Measurements from ENCODE around the gene SERPINI1. TPM values are rescaled to one million over a fixed set of nuclear protein-coding genes. Genes with fewer than 3 reads are reported as not detected.

SERPINI1 gene, protein sequence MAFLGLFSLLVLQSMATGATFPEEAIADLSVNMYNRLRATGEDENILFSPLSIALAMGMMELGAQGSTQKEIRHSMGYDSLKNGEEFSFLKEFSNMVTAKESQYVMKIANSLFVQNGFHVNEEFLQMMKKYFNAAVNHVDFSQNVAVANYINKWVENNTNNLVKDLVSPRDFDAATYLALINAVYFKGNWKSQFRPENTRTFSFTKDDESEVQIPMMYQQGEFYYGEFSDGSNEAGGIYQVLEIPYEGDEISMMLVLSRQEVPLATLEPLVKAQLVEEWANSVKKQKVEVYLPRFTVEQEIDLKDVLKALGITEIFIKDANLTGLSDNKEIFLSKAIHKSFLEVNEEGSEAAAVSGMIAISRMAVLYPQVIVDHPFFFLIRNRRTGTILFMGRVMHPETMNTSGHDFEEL
- total RNA-seq: 3.3 and 4.8 TPM in 2 replicates

DNA sequence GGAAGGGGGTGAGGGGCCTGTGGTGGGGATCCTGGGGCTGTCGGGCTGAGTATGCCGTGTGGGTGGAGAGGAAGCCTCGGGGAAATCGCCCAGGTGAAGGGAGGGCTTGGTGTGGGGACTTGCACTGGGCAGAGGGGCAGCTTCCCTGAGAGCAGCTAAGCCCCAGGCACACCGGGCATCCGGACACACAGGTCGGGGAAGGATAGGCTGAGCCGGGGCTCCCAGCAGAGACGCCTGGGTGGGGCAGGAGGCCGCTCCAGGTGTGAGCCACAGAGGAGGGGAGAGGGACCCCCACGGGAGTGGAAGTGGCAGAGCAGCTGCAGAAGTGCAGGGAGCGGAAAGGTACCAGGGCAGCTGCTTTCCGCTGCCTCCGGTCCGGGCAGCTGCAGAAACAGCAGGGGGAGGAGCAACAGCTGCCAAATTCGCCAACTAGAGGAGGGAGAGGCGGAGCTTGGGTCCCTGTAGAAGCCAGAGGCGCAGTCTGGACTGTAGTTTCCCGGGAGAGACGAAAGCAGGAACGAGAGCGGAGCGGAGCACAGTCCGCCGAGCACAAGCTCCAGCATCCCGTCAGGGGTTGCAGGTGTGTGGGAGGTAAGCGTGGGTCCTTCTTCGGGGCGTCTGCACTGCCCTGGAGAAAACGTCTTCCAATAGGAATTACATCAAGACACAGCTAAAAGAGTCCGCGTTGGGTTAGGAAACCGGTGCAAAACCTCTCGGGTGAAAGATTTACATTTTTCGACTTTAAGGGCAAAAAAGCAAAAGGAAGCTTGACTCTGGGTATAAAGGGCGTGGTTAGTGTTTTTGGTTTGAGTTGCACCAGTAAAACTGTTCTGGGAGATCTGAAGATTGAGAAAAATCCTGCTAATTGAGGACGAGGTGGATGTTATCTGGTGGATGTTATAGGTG, at the start of gene SERPINI1:
Gene SERPINI1, plus strand, starts transcription at position 489 of the 906 bp plus-strand sequence. CDS start 53,408 bp downstream, outside the sequence.
- peak; percentile 92 for DNase-seq (ENCODE audit: low read depth)

DNA sequence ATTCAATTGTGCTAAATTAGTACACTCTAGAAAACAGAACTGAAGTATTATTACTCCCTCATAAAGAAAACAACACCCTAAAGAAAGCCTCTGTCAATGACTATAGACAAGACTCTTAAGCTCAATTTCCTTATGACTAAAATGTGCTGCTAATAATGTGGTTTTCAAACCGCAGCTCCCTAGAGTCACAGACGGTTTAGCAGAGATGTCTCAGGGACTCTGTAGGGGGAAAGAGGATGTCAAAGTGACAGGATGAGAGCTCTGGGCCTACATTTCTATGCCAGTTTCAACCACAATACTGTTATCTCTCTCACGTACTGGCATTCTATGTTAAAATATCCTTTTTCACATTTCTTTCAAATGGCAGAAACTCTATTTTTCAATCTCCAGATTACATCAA, 44.2 kb upstream of the SERPINI1 start:
- no peak for DNase-seq (ENCODE audit: low read depth)

DNA sequence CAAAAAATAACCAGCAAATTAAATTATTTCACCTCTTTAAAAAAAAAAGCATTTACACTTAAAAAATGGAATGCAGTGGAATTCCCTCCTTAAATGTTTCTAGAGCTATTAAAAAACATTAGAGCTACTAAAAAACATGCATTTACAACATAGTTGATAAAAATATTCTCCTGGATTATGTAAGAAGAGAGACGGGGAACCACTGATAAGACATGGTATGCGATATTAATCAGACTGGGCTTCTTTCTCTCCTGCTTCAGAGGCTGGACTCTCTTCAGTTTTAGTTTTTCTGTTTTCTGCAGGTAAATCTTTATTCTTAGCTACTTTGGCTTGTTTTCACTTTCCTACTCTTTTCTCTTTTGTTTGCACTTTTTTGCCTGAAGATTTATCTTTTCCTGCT, 41.4 kb upstream of the SERPINI1 start:
- no peak for DNase-seq (ENCODE audit: low read depth)

DNA sequence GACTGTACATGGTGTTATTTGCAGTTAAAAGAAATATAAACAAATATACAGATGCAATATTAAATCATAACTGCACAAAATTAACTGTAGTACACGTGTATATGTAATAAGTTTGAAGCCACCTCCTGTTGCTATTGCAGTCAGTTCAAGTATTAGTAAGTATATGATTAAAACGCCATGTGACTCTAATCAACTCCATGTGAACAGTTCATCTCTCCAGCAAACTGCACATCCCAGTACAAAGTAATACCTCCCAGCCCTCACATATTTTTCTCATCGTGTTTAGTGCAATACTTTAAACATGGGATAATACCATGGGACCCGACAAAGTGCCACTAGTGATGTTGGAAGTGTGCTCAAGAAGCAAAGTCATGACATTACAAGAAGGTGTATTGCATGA, 35.5 kb upstream of the SERPINI1 start:
- DNase-seq (ENCODE audit: low read depth): no peak

DNA sequence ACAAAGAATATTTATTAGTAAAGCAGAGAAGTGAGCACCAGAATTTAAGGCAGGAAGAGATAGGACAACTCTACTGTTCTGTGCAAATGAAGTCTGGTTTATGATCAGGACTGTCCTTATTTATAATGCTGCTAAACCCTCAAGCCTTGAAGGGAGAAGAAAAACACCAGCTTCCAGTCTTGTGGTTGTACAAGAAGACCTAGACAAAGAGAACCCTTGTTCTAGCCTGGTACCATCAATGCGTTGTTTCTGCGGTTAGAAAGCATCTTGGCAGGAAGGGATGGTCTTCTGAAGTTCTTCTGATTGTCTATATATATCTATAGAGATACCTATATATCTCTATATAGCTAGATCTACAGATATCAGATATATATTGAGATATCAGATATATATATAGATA, 34.6 kb upstream of the SERPINI1 start:
- DNase-seq (ENCODE audit: low read depth): no peak

DNA sequence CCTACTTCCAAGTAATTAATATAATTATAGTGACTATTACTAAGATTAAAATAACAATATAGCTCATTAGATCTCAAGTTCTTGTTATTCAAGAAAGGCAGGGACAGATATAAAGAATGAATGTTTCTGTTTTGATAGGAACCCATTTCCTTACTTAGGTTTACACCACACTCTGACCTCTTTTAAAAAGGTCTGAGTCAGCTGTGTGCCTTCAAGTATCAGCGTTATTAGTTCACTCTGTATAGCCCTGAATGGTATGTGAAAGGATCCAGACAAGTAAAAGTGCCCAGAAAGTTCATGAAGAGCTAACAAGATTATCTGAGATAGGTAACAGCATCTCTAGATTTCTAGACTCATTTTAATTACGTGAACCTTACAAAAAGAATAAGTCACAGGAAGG, 29.7 kb upstream of the SERPINI1 start:
- DNase-seq (ENCODE audit: low read depth): peak; percentile 69

DNA sequence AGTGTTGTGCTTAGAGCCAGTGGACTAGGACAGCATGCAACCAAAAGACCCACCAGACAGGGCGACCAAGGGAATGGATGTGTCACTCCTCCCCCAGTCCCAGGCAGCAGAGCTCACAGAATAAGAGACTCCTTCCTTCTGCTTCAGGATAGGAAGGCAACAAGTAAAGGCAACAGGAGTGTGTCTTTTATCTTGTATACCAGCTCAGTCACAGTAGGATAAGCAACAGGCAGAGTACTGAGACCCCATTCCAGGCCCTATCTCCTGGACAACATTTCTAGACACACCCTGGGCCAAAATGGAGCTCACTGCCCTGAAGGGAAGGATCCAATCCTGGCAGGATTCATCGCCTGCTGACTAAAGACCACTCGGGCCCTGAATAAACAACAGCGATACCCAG, 25.8 kb upstream of the SERPINI1 start:
- DNase-seq (ENCODE audit: low read depth): no peak

DNA sequence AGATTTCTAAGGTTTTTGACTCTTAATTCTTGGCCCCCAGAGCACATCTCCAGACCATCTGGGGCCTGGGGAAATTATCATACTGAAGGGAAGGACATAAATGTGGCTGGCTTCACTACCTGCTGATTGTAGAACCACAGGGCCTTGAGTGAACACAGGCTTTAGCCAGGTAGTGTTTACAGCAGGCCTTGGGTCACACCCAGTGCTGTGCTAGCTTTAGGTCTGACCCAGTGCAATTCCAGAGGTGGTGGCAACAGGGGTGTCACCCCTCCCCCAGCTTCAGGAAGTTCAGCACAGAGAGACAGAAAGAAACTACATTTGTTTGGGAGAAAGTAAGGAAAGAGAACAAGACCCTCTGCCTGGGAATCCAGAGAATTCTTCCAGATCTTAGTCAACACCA, 25.0 kb upstream of the SERPINI1 start:
- DNase-seq (ENCODE audit: low read depth): no peak

DNA sequence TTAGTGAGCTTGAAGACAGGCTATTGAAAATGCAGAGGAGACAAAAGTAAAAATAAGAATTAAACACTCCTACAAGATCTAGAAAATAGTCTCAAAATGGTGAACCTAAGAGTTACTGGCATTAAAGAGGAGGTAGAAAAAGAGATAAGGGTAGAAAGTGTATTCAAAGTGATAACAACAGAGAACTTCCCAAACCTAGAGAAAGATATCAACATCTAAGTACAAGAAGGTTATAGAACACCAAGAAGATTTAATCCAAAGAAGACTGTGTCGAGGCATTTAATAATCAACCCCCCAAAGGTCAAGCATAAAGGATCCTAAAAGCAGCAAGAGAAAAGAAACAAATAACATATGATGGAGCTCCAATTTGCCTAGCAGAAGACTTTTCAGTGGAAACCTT, 24.1 kb upstream of the SERPINI1 start:
- DNase-seq (ENCODE audit: low read depth): no peak

DNA sequence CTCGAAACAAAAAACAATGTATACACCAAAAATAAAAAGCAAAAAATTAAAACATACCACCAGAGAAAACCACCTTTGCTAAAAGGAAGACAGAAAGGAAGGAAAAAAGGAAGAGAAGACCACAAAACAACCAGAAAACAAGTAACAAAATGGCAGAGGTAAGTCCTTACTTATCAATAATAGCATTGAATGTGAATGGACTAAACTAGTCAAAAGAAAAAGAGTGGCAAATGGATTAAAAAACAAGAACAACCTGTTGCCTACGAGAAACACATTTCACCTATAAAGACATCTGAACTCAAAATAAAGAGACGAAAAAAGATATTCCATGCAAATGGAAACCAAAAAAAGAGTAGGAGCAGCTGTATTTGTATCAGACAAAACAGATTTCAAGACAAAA, 23.1 kb upstream of the SERPINI1 start:
- no peak for DNase-seq (ENCODE audit: low read depth)

DNA sequence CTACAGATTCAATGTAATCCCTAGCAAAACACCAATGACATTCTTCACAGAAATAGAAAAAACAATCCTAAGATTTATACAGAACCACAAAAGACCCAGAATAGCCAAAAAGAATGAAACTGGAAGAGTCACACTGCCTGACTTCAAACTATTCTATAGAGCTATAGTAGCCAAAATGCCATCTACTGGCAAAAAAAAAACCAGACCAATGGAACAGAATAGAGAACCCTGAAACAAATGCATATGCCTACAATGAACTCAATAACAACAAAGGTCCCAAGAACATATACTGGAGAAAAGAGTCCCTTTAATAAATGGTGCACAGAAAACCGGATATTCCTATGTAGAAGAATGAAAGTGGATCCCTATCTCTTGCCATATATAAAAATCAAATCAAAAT, 20.6 kb upstream of the SERPINI1 start:
- DNase-seq (ENCODE audit: low read depth): no peak

DNA sequence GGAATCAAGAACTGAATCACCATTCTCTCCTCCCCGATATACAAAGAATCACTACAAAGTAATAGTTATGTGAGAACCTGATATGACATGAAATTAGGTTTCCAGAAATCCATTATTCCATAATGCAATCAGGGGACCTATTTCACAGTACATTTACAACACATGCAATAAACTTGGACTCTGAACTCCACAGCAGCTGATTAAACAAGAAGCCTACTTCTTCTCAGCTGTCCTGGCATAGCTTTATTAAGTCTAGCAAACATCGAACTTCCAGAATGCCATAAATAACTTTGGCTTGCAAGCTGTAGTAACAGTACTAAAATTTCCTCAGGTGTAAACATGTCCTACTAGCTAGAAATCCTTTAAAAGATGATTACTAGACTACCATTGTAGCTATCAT, 18.6 kb upstream of the SERPINI1 start:
- peak; percentile 13 for DNase-seq (ENCODE audit: low read depth)

DNA sequence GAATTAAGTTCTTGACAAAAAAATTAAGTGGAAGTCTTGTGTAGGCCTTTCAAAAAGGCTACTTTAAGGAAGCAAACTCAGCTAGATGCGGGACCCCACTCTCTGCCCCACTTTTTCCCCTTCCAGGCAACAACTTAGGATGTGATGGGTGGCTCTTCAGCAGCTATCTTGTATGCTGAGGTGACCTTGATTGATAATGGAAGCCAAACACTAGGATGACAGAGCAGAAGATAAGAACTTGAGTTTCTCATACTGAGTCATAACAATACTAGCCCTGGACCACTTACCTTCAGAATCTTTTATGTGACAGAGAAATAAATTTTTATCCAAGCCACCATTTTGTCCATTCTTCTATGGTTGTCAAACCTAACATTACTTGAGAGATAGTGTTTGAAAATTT, 16.9 kb upstream of the SERPINI1 start:
- no peak for DNase-seq (ENCODE audit: low read depth)

DNA sequence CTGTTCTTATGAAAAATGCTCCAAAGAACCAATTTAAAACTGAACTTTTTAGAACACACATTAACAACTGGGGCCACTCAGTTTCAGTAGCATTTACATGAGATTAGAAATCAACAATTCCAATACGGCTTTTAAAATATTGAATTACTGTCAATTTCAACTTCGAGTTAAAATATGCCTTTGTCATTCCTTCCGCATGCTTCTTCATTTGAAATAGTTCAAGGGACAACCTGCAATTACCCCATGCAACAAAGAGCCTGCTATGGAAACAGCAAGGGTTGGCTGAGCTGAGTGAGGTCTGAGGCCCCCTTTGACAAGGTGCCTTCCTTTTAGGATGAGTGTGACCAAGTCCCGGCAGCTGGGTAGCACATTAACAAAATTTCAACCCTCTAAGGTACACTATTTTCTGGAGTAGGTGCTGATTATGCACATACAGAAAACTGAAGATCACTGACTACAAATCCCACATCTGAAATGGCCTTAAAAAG, 12.5 kb upstream of the SERPINI1 start:
- DNase-seq (ENCODE audit: low read depth): no peak

DNA sequence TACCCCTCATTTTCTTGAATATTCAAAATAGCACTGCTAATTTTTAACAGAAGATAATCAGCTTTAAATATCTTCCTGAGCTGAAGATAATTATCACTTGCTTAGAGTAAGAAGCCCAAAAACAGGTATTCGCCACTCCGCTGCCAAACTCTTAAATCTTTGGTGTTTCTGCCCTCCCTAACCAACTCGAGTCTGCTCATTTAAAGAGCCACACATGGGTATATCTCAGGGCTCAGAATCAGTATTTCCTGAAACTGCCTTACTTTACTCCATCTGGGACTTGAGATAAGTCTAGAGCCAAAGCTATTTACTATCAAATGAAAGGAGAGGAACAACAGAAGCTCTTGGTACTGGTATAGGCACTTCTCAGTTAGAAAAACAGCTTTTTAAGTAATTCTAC, 11.6 kb upstream of the SERPINI1 start:
- no peak for DNase-seq (ENCODE audit: low read depth)

DNA sequence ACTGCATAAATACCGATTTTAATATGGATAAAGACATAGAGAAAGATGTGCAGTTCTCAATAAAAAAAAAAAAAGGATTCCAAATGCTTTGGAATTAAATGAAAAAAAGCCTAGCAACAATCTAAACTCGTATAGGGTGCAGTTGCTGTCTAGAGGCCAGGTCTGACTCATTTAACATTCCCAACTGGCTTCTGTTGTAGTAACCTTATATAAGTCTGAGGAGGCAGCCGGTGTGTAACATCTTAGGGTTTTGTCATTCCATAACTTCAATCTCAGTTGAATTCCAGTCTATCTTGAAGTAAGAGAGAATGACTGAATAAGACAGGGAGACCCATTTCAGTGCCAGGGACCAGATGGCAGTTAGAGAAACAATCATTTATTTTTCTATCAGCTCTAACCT, 7.3 kb upstream of the SERPINI1 start:
- peak; percentile 34 for DNase-seq (ENCODE audit: low read depth)

DNA sequence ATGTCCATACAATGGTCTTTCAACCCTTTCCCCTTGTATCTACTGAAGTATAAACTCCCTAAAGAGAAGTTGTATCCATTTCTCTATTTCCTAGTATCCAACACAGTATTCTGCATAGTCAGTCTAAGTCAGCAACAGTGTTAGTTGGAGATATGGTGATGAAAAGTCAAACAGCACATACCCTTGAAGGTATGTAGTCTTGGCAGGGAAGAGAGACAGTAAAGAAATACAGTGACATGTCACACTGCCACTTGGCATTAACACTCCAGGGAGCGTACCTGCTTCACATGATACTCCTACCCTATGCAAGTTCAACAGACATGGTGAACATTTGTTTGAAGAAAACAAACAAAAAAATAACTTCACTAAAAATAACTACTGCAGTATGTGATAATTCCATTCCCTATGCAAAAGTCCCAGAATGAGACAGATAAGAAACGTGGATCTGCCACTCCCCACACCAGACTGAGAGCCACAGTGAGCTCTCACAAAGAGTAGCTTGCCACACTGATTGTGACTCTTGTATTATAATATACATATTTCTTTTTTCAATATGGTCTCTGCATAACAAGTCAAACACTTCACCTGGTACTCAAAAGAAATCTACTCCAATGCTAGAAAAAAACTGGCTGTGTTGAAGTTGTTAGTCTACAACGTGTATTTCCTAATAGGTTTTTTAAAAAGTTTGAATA, 6.7 kb upstream of the SERPINI1 start:
- DNase-seq (ENCODE audit: low read depth): no peak

DNA sequence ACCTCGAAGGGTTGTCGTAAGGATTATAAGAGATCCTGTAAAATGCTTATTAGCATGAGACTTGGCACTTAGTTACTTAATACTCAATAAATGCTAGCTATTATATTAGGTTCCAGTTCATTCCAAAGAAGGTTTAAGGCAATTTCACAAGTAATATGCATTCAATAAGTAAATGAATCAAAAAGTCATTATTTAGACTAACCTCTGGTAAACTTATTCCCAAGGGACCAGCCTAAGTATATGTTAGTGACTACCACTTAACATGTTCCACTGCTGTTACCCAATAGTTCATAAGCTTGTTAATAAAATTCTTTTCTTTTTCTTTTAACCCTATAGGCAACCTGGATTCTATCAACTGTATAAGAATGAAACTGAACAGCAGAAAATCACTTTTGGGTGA, 5.9 kb upstream of the SERPINI1 start:
- no peak for DNase-seq (ENCODE audit: low read depth)

DNA sequence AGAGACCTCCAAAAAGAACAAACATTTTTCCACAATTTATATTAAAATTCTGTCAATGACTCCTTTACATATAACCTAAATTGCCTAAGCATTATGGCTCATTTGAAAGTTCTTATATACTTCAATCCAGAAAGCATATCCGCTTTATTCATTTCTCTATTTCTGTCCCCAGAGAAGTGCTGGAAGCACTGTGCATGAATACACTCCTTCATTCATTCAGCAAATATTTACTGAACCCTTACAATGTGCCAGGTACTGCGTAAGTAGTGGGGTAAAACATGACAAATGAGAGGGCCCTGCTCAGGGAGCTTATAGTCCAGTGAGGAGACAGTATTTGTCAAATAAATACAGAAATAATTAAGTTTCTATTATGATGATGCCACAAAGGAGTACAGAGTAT, 4.1 kb upstream of the SERPINI1 start:
- DNase-seq (ENCODE audit: low read depth): no peak

DNA sequence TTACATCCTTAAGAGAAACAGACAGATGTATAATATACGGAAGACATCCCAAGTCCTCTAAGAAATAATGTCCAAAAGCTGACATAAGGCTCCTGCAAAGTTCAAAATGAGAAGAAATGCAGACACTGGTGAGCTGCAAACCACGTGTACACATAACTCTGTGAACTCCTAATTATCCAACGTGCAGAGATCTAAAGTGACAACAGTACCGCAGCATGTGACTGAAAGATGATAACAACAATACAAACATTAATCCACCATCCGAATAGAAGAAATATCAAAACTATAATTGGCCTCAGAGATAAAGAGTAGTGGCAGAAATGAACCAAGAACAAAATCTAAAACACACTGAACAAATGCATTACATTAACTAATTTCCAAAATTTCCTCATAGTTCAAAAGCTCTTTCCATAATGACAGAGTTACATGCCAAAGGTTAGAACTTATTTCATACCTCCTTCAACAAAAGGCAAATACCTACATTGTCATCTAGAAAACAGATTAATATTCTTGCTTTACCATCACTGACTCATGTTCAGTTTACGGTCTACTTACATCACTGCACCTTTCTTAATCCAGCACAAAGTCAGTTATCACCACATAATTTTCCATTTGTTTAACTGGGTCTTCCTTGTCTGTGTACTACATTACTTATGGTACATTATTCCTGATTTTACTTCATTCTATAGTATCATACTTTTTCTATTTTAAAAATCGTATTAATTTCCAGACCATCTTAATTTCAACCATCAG, 3.0 kb upstream of the SERPINI1 start:
- no peak for DNase-seq (ENCODE audit: low read depth)

DNA sequence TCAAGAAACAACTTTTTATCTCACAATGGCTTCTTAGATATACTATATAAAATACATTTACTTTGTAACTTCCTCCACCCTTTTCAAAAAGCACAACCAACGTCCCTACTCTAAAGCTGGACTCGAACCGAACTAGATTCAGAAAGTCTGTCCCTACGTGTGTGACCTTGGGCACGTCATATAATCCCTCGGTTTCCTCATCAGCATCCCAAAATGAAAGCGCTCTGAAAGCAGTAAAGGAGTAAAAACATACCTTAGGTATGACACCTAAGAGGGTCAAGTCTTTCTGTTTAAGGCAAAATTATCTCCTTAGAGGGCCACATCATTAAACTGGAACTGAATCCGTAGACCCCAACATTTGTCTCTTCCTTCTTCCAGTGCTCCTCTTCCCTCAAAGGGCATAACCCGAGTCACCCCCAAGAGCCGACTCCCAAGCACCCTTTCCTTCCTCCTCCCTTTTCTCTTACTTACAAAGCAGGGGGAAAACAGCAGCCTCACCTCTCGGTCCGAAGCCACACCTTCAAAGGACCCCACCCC, 1.5 kb upstream of the SERPINI1 start:
- DNase-seq (ENCODE audit: low read depth): peak; percentile 18
